ENCODE data around the gene SLC4A2.
"Not testable (repeated sequence)": the region's sequence is repeated elsewhere in the genome, so short reads cannot be mapped to it uniquely, and the experiment has no call there.

SLC4A2 gene

GRCh38 chr7:151043449-151043848 lies 15.9 kb upstream of the SLC4A2 start:
- in situ Hi-C loops (cut with MboI; ENCODE audit: low sequenced_read_pairs) = not testable (repeated sequence)

- in situ Hi-C loops (cut with MboI; ENCODE audit: low sequenced_read_pairs) = no loop called here
These were observed 15.4 kb upstream of the SLC4A2 start for GRCh38 chr7:151043959-151044358.

- in situ Hi-C loops (cut with MboI; ENCODE audit: low sequenced_read_pairs) = no loop called here
These were observed 14.1 kb upstream of the SLC4A2 start for GRCh38 chr7:151045262-151045661.

GRCh38 chr7:151045967-151046366 lies 13.4 kb upstream of the SLC4A2 start:
- in situ Hi-C loops (cut with MboI; ENCODE audit: low sequenced_read_pairs) = no loop called here

- in situ Hi-C loops (cut with MboI; ENCODE audit: low sequenced_read_pairs) = no loop called here
These were observed 12.5 kb upstream of the SLC4A2 start for GRCh38 chr7:151046603-151047573.

DNA sequence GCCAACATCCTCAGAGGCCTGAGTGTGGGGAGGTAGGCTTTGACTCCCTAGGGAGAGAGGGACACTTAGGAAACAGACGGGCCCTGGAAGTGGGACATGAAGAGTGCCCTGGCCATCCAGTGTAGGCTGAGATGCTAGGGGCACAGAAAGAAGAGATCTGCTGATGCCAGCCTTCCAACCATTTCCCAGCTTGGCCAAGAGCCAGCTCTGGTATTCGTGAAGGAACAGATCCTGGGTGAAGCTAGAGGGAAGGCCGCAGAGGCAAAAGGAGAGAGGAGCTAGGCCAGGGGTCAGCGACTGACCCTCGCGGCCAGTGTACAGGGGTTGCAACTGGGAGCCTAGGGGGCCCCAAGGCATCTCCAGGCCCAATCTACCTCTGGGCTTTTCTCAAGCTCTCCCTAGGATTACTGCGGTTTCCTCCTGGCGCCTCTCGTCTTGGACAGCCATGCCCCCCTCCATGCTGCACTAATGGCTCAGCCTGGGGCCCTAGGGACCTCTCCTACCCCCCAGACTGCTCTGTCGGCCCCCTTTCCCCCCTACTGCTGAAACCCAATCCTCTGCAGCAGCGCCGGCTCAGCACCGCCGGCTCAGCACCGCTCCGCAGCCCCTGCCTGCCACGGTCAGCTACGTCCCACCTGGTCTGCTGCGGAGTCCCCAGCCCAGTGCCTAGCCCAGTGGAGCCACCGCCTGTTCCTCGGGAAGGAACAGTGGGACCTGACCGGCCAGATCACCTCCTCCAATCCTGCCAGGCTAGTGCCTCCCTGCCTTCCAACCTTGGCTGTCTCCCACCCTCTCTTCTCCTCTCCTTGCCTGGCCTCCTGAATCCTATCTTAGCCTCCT lies 11.2 kb upstream of the SLC4A2 start, which contains the start of gene ASIC3:
Gene ASIC3 (plus strand): TSS at position 556 of the 840 bp plus-strand sequence. CDS start 355 bp downstream, outside the sequence.
- in situ Hi-C loops (cut with MboI; ENCODE audit: low sequenced_read_pairs) = no loop called here

GRCh38 chr7:151048911-151049463 lies 10.4 kb upstream of the SLC4A2 start:
- in situ Hi-C loops (cut with MboI; ENCODE audit: low sequenced_read_pairs) = no loop called here

DNA sequence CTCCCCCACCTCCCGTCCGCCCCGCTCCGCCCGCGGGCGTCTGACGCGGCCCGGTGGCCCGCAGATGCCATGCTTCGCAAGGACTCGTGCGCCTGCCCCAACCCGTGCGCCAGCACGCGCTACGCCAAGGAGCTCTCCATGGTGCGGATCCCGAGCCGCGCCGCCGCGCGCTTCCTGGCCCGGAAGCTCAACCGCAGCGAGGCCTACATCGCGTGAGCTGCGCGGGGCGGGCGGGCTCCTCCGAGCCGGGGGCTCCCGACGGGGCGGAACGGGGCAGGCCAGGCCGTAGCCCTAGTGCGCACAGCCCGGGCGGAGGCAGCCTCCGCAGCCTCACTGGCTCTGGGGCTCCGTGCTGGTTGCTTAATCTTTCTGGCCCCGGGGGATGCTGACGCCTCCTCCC lies 8.3 kb upstream of the SLC4A2 start:
- in situ Hi-C loops (cut with MboI; ENCODE audit: low sequenced_read_pairs) = no loop called here

DNA sequence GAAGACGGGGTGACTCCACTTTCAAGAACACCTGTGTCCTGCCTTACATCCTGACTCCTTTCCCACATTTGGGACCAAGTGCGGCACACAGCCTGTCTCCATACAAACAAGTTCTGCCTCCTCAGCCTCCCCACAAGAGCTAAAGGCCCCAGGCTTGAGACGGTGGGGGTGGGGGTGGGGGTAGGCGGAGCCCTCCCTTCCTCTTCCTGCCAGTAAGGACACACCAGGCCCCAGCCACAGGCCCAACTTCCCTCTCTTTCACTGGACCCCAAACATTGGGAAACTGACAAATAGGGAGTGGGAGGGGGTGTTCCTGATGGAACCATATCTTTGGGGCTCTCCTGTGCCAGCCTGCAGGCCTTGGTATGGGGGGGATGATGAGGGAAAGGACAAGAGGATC lies 6.3 kb upstream of the SLC4A2 start:
- in situ Hi-C loops (cut with MboI; ENCODE audit: low sequenced_read_pairs) = no loop called here

DNA sequence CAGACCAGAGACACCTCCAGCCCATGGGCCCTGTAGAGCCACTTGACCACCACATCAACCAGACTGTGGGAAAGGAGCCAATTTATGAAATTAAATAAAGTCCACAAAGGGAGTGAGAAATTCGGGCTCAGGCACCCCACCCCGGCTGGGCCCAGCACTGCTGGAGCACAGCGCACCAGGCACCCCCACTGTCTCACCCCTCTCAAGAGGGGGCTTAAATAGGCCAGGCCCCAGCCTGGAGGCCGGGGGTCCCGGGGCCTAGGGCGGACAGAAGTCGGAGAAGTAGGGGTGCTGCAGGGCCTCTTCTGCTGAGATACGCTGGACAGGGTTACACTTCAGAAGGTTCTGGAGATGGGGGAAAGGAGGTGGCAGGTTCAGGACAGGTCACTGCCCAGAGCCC lies 5.6 kb upstream of the SLC4A2 start:
- in situ Hi-C loops (cut with MboI; ENCODE audit: low sequenced_read_pairs) = no loop called here

- in situ Hi-C loops (cut with MboI; ENCODE audit: low sequenced_read_pairs) = no loop called here
These were observed 3.1 kb upstream of the SLC4A2 start for GRCh38 chr7:151056283-151056665.

DNA sequence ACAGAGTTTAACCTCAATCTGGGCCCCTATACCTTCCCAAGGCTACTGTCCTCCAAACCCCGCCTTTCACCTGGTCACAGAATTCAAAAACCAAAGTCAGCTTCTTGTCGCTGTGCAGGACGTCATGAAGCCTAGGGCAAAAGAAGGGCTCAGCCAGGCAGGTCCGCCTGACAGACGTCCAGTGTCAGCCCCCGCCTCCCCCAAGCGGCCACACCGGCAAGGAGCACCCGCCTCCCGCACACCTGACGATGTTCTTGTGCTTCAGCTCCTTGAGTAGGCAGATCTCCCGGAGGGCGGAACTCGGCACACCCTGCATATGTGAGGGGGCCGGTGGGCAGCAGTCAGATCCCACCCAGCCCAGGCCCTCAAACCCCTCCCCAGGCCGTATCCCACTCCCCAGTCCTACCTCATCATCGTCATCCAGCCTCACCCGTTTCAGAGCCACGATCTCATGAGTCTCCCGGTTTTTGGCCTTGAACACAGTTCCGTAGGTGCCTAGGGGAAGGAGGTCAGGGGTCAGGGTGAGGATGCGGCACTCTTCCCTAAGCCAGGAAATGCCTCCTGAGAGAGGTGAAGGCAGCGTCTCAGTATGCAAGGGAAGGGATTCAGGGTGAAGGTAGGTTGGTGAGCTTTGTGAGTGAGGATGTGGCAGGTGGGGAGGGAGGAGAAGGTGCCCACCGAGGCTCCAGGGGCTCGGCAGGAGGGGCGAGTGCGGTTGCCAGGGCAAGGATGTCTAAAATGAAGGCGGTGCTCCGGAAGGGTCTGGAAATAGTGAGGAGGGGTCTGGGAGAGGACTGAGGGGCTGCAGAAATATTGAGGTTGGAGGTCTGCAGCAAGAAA lies 2.5 kb upstream of the SLC4A2 start:
- in situ Hi-C loops (cut with MboI; ENCODE audit: low sequenced_read_pairs) = no loop called here

GRCh38 chr7:151057506-151057988 lies 1.8 kb upstream of the SLC4A2 start, which contains the start of gene CDK5:
Gene CDK5 (minus strand): TSS chr7:151057897. CDS start chr7:151057848, 49 bp downstream.
- in situ Hi-C loops (cut with MboI; ENCODE audit: low sequenced_read_pairs) = no loop called here

DNA sequence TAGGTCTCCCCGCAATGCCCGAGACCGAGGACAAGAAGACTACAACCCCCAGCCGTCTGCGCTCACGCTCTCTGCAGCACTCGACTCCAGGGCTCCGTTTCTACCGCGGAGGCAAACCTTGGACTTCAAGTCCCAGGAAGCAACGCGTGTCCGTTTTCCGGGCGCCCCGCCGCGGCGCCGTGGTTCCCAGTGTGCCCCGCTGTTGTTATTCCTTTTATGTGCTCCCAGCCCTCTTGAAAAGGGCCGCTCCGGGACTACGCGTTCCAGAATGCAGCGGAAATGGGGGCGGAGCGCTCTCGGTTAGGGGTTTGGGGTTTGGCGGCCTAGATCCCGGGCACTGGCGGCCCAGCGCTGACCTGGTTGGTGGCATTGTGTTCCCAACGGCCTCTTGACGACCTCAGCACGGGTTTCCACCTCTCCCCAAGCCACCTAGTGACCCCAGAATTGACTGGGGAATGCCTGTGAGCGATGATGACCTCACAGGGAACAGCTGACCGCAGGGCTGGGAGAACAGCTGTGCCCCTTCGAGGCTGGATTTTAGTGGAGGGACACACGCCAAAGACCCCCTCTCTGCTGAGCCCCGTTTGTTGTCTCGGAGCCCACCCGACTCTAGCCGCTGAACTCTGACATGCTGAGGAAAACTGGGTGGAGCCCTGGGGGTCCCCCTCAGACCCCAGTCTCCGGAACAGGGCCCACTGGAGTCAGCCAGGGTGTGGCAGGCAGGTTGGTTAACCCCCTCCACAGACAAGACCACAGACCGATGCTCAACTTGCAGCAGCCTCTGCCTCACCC lies 1.2 kb upstream of the SLC4A2 start:
- in situ Hi-C loops (cut with MboI; ENCODE audit: low sequenced_read_pairs) = no loop called here

DNA sequence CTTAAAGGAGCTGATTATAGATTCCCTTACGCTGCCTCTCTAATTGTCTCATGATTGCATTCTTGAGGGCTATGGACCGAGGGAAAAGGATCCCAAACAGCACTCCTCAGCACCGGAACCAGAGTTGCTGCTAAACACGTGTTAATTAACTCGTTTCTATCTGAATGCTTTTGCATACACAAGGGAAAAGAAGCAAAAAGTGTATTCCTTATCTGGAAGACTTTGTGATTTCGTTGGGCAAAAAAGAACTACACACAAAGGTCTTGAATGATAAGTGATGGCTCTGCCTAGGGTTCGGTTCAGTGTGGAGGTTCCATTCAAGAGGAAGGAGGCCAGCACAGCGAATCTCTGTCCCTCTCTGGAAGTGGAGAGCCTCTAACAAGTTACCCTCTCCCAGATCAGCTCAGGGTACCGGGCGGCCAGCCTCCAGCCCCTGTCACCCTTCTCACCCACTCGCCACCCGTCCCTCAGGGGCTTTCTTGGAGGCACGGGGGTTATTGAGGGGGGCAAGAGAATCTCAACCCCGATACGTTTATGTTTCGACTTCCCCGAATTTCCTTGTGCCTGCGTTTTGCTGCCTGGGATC lies 515 bp upstream of the SLC4A2 start:
- in situ Hi-C loops (cut with MboI; ENCODE audit: low sequenced_read_pairs) = no loop called here

- in situ Hi-C loops (cut with MboI; ENCODE audit: low sequenced_read_pairs) = no loop called here
These were observed 675 bp downstream of the SLC4A2 start for GRCh38 chr7:151060113-151060415.

DNA sequence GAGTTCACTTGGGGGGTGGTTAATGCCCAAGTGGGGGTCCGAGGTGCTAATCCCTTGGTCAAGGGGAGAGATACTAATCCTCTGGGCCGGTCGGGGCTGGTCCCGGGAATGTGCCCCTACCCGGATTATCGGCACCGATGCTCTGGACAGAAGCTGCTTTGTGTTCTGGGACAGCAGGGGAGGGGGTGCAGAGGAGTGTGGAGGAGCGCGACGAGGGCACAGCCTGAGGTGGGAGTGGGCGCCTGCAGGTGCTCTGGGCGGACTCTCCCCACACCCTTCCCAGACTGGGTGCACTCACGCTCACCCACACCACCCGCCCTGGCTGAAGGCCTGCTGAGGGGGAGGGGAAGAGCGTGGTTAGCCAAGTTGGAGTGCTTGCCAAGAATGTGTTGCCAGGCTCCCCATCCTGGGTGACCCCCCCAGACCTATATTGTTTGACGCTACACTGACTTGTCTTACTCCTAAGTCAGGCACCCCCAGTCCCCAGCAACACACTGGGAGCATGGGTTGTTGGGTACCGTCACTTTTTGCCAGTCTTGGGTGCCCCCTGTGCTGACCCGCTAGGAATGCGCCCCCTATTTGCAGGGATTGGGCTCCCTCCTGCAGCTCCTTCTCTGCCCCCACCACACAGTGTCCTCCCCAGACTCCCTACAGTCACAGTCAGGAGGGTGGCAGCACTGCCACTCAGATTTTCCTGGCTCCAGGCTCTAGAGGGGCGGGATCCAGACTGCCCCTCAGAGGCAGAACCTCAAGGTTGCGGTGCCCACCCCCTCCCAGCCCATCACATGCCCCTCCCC lies 1.2 kb downstream of the SLC4A2 start:
- in situ Hi-C loops (cut with MboI; ENCODE audit: low sequenced_read_pairs) = no loop called here
